SK-N-SH (cell line): Measurements from ENCODE around the gene SPC25. TPM values are rescaled to one million over a fixed set of nuclear protein-coding genes. Genes with fewer than 3 reads are reported as not detected.

Experiments used
- CTCF ChIA-PET: fragments of 300-600, 350-600 bp; formaldehyde crosslinking; extraction: SDS; loops from one replicate; lab custom pipeline; 2021; lab: Yijun Ruan, JAX
- POLR2A ChIA-PET: fragments of 350-600 bp; sonication (Branson Sonifier 250); formaldehyde crosslinking; extraction: SDS; loops from one replicate; lab custom pipeline; 2020; ENCODE audit warnings: antibody characterized with exemption, inconsistent platforms; lab: Yijun Ruan, JAX
- DNase-seq: peaks from one replicate; pipeline ENCODE4 v3.0.0; 2012
- H2AFZ ChIP-seq: fragments of 200-600 bp; sonication (generic); 2 replicates; pipeline ENCODE4 v1.8.1; 2016; ENCODE audit warnings: antibody characterized with exemption, mild to moderate bottlenecking, low read depth
- H3F3A ChIP-seq: fragments of 200-600 bp; sonication (generic); replicated peaks from 2 replicates; pipeline ENCODE3; 2016; ENCODE audit warnings: antibody characterized with exemption, mild to moderate bottlenecking; ENCODE audit not compliant: insufficient read depth
- H3K27ac ChIP-seq, 2 experiments: fragments of 200-500 bp in 1 of 2; fragments of 200-600 bp in 1 of 2; sonication (Bioruptor generic) in 1 of 2; sonication (generic), shearing (Covaris generic) in 1 of 2; 2 replicates each; pipeline versions ENCODE4 v1.5.1 to v1.6.1; 2014 to 2016; ENCODE audit warnings: low read depth in 2 of 2, inconsistent platforms in 1 of 2, low read length in 1 of 2, mild to moderate bottlenecking in 1 of 2, mixed read lengths in 1 of 2
- H3K27me3 ChIP-seq: fragments of 200-600 bp; sonication (generic), shearing (Covaris generic); 2 replicates; pipeline ENCODE4 v1.6.1; 2016; ENCODE audit warnings: mixed run types; ENCODE audit not compliant: insufficient read depth
- H3K36me3 ChIP-seq, 2 experiments: fragments of 200-500 bp in 1 of 2; fragments of 200-600 bp in 1 of 2; sonication (Bioruptor generic) in 1 of 2; sonication (generic) in 1 of 2; replicated peaks in 1 of 2; 2 replicates each; pipeline versions ENCODE3 to v1.5.1; 2014 to 2016; ENCODE audit warnings: low read length in 1 of 2, mild to moderate bottlenecking in 1 of 2; ENCODE audit not compliant: insufficient read depth in 2 of 2, control insufficient read depth in 1 of 2
- H3K4me1 ChIP-seq, 2 experiments: fragments of 200-500 bp in 1 of 2; fragments of 200-600 bp in 1 of 2; sonication (Bioruptor generic) in 1 of 2; sonication (generic), shearing (Covaris generic) in 1 of 2; 2 replicates each; pipeline versions ENCODE4 v1.5.1 to v1.6.1; 2014 to 2016; ENCODE audit warnings: low read depth in 1 of 2, low read length in 1 of 2, mixed run types in 1 of 2; ENCODE audit not compliant: insufficient read depth in 2 of 2, control insufficient read depth in 1 of 2
- H3K4me2 ChIP-seq: fragments of 200-600 bp; sonication (generic), shearing (Covaris generic); 2 replicates; pipeline ENCODE4 v1.6.1; 2017; ENCODE audit warnings: mixed run types
- H3K4me3 ChIP-seq, 2 experiments: fragments of 200-500 bp in 1 of 2; fragments of 200-600 bp in 1 of 2; sonication (Bioruptor generic) in 1 of 2; sonication (generic), shearing (Covaris generic) in 1 of 2; 2 replicates each; pipeline versions ENCODE4 v1.5.1 to v1.8.1; 2014 to 2016; ENCODE audit warnings: low read depth in 2 of 2, inconsistent platforms in 1 of 2, low read length in 1 of 2, mild to moderate bottlenecking in 1 of 2, mixed read lengths in 1 of 2, moderate library complexity in 1 of 2
- H3K79me2 ChIP-seq: fragments of 200-600 bp; sonication (generic); 2 replicates; pipeline ENCODE4 v1.8.1; 2017; ENCODE audit warnings: mild to moderate bottlenecking; ENCODE audit not compliant: insufficient read depth
- H3K9ac ChIP-seq: fragments of 200-600 bp; sonication (generic); 2 replicates; pipeline ENCODE4 v1.6.1; 2017; ENCODE audit warnings: mixed run types
- H3K9me2 ChIP-seq: fragments of 200-600 bp; sonication (generic); 2 replicates; pipeline ENCODE4 v1.6.1; 2017; ENCODE audit warnings: mixed run types
- H3K9me3 ChIP-seq: fragments of 200-600 bp; sonication (generic); 2 replicates; pipeline ENCODE4 v1.6.1; 2017; ENCODE audit warnings: mixed run types, mild to moderate bottlenecking, moderate library complexity
- H4K20me1 ChIP-seq: fragments of 200-600 bp; sonication (generic); 2 replicates; pipeline ENCODE4 v1.6.1; 2017; ENCODE audit warnings: mild to moderate bottlenecking, mixed run types; ENCODE audit not compliant: insufficient read depth
- CHD2 ChIP-seq: fragments of 150-350 bp; IDR thresholded peaks from 2 replicates; pipeline ENCODE4 v1.6.1; 2018; ENCODE audit warnings: low read length; ENCODE audit not compliant: partially characterized antibody
- EP300 ChIP-seq, 2 experiments: IDR thresholded peaks; 2 replicates each; pipeline versions ENCODE4 v1.4.0 to v1.6.1; 2012; ENCODE audit warnings: borderline replicate concordance in 1 of 2, low read depth in 1 of 2, low read length in 1 of 2
- EZH2phosphoT487 ChIP-seq: fragments of 200-600 bp; sonication (generic); IDR thresholded peaks from 2 replicates; pipeline ENCODE4 v1.6.1; 2017; ENCODE audit warnings: low read depth, mixed run types, mild to moderate bottlenecking, antibody characterized with exemption, moderate library complexity, borderline replicate concordance
- FOXJ3 ChIP-seq: sonication (generic); formaldehyde crosslinking; IDR thresholded peaks from 2 replicates; pipeline ENCODE4 v1.5.1; 2020; ENCODE audit warnings: mild to moderate bottlenecking, missing genetic modification reagents
- GABPA ChIP-seq: IDR thresholded peaks from 2 replicates; pipeline ENCODE4 v1.4.0; 2012; ENCODE audit warnings: low read depth, mild to moderate bottlenecking
- IRF3 ChIP-seq: fragments of 150-350 bp; IDR thresholded peaks from 2 replicates; pipeline ENCODE4 v1.6.1; 2016; ENCODE audit warnings: mild to moderate bottlenecking, low read depth, low read length
- JUND ChIP-seq: IDR thresholded peaks from 2 replicates; pipeline ENCODE4 v1.4.0; 2012
- MAX ChIP-seq: IDR thresholded peaks from 2 replicates; pipeline ENCODE4 v1.4.0; 2012; ENCODE audit warnings: low read depth
- MXI1 ChIP-seq: IDR thresholded peaks from 2 replicates; pipeline ENCODE4 v1.6.1; 2012; ENCODE audit warnings: mild to moderate bottlenecking, low read depth, low read length, improper control_type of control experiment
- PBX3 ChIP-seq: IDR thresholded peaks from 2 replicates; pipeline ENCODE4; 2012
- POLR2AphosphoS5 ChIP-seq: IDR thresholded peaks from 2 replicates; pipeline ENCODE4 v1.6.1; 2012; ENCODE audit warnings: low read depth, low read length
- RAD21 ChIP-seq: IDR thresholded peaks from 2 replicates; pipeline ENCODE4 v1.6.1; 2012; ENCODE audit warnings: mild to moderate bottlenecking, low read length
- RCOR1 ChIP-seq: fragments of 150-350 bp; IDR thresholded peaks from 2 replicates; pipeline ENCODE4 v1.6.1; 2017; ENCODE audit warnings: antibody characterized with exemption, low read length
- REST ChIP-seq: IDR thresholded peaks from 2 replicates; pipeline ENCODE4 v1.6.1; 2012; ENCODE audit warnings: mild to moderate bottlenecking, low read depth, low read length, moderate library complexity
- RXRA ChIP-seq: IDR thresholded peaks from 2 replicates; pipeline ENCODE4 v1.4.0; 2012; ENCODE audit warnings: low read depth, mild to moderate bottlenecking, borderline replicate concordance
- SMC3 ChIP-seq: IDR thresholded peaks from 2 replicates; pipeline ENCODE4 v1.6.1; 2012; ENCODE audit warnings: low read depth, low read length, improper control_type of control experiment
- TAF1 ChIP-seq: IDR thresholded peaks from 2 replicates; pipeline ENCODE4 v1.6.1; 2012; ENCODE audit warnings: low read depth, mild to moderate bottlenecking, low read length, moderate library complexity, borderline replicate concordance
- TCF12 ChIP-seq: IDR thresholded peaks from 2 replicates; pipeline ENCODE4 v1.4.0; 2012
- TEAD4 ChIP-seq: IDR thresholded peaks from 2 replicates; pipeline ENCODE4 v1.4.0; 2012; ENCODE audit warnings: mild to moderate bottlenecking, borderline replicate concordance; ENCODE audit not compliant: insufficient read depth
- YY1 ChIP-seq: IDR thresholded peaks from 2 replicates; pipeline ENCODE4 v1.4.0; 2012; ENCODE audit warnings: low read depth, mild to moderate bottlenecking
- ZBTB33 ChIP-seq: IDR thresholded peaks from 2 replicates; pipeline ENCODE4 v1.4.0; 2012; ENCODE audit warnings: low read depth, borderline replicate concordance
- WGBS: methylation state at CpG from one replicate; pipeline ENCODE4 v1.1.6; 2017; ENCODE audit warnings: low lambda C conversion rate; 5-methylcytosine and 5-hydroxymethylcytosine counted together
- polyA plus RNA-seq, 3 experiments: library from polyadenylated mRNA; depleted of rRNA; stranded (reverse); fragments of >200 nt; gene quantifications; 2 replicates each; pipeline ENCODE4 v1.2.3, GENCODE V29; 2012

The SPC25 gene
- polyA plus RNA-seq, 1 of the 3 experiments (the other 2 are of a cell fraction): 4.8 TPM

GRCh38 chr2:168850846-168851245, 39.4 kb downstream of the SPC25 start:
- TF ChIP-seq YY1 (no peak), SMC3 (no peak)
- TF ChIP-seq, all 33 proteins: peak for 0
- DNase-seq: no peak
- Histone ChIP-seq H3K4me2 (no peak overlapping the region), H3K36me3 (no peaks in the 10 kb centered on the region), H3K27ac (no peak overlapping the region), H3K9ac (no peak overlapping the region), H3K4me1 (peaks cover 0 to 3% of the 10 kb centered on the region in 2 experiments; a peak in 1 of 4 replicates), H3F3A (peaks cover 14% of the 10 kb centered on the region), H3K9me3 (no peaks in the 10 kb centered on the region), H2AFZ (no peak overlapping the region), H3K79me2 (no peaks in the 10 kb centered on the region), H3K9me2 (no peaks in the 10 kb centered on the region), H4K20me1 (no peaks in the 10 kb centered on the region), H3K4me3 (no peak overlapping the region), H3K27me3 (no peaks in the 10 kb centered on the region)
- CTCF ChIA-PET: no interaction called here
- POLR2A ChIA-PET: no interaction called here

GRCh38 chr2:168849610-168850009, 40.6 kb downstream of the SPC25 start:
- no peaks in the 10 kb centered on the region for H3K9me2 ChIP-seq
- H4K20me1 ChIP-seq: no peaks in the 10 kb centered on the region
- H3K4me3 ChIP-seq: no peak overlapping the region
- no peak overlapping the region for H3K9ac ChIP-seq
- peak; percentile 32 for DNase-seq
- H3K36me3 ChIP-seq: no peaks in the 10 kb centered on the region
- H3K27me3 ChIP-seq: no peaks in the 10 kb centered on the region
- 100% methylated on average over 2 of the region's 2 CpGs for WGBS
- H3K9me3 ChIP-seq: no peaks in the 10 kb centered on the region
- CTCF ChIA-PET: interaction anchor here (0.6 kb wide), 1 partner anchor 14 kb away, joined by 3 read pairs; no protein-coding TSS in a partner anchor
- H2AFZ ChIP-seq: no peak overlapping the region
- POLR2A ChIA-PET: no interaction called here
- no peaks in the 10 kb centered on the region for H3K79me2 ChIP-seq
- no peak overlapping the region for H3K4me2 ChIP-seq
- H3F3A ChIP-seq: peaks cover 14% of the 10 kb centered on the region
- no peak overlapping the region for H3K27ac ChIP-seq
- peaks cover 0 to 3% of the 10 kb centered on the region in 2 experiments; a peak in 1 of 4 replicates for H3K4me1 ChIP-seq
- TF ChIP-seq TEAD4 (no peak), SMC3 (0 out of 2 replicates have a peak, but pooled peaks have one; percentile 8), CHD2 (no peak), PBX3 (no peak), JUND (no peak), FOXJ3 (CRISPR knock-in tag) (no peak), RXRA (no peak), ZBTB33 (no peak), MAX (no peak), EZH2phosphoT487 (no peak), YY1 (no peak), GABPA (no peak), RAD21 (peak; percentile 44), TAF1 (no peak), REST (no peak), TCF12 (no peak), RCOR1 (no peak), EP300 (IDR thresholded peaks at IDR 0.05; ENCODE audit: borderline replicate concordance in 1 of 2, low read depth in 1 of 2, low read length in 1 of 2) (no peak), IRF3 (no peak), MXI1 (no peak), POLR2AphosphoS5 (no peak)
